H1 (cell line): Measurements from ENCODE around the gene BMF.
"Not testable (repeated sequence)": the region's sequence is repeated elsewhere in the genome, so short reads cannot be mapped to it uniquely, and the experiment has no call there.

ENCODE experiments used
- CEBPB ChIP-seq: IDR thresholded peaks from 2 replicates; pipeline ENCODE4 v1.6.1; 2012; ENCODE audit warnings: low read depth, low read length
- CTCF ChIP-seq, 3 experiments: IDR thresholded peaks; 1 replicate in 2 of 3; 2 replicates in 1 of 3; pipeline versions ENCODE4 v1.5.1 to v1.6.1; 2011; ENCODE audit warnings: low read length in 3 of 3, mild to moderate bottlenecking in 3 of 3, inconsistent platforms in 2 of 3, low read depth in 1 of 3, moderate library complexity in 1 of 3; ENCODE audit not compliant: insufficient read depth in 1 of 3; ENCODE audit errors: control extremely low read depth in 1 of 3
- EZH2 ChIP-seq: fragments of 200-600 bp; sonication (generic); IDR thresholded peaks from 2 replicates; pipeline ENCODE4 v1.7.1; 2012; ENCODE audit warnings: low read depth, mild to moderate bottlenecking, moderate library complexity, low read length, inconsistent platforms; ENCODE audit not compliant: severe bottlenecking
- GABPA ChIP-seq: IDR thresholded peaks from 2 replicates; pipeline ENCODE4 v1.6.1; 2011; ENCODE audit warnings: mild to moderate bottlenecking, low read length, moderate library complexity, borderline replicate concordance; ENCODE audit not compliant: insufficient read depth
- PHF8 ChIP-seq: fragments of 200-600 bp; sonication (generic); conservative IDR thresholded peaks from 2 replicates; pipeline ENCODE4 v1.7.1; 2012; ENCODE audit warnings: low read depth, mild to moderate bottlenecking, inconsistent platforms, low read length, moderate library complexity
- POLR2A ChIP-seq, 2 experiments: IDR thresholded peaks; 1 replicate in 1 of 2; 2 replicates in 1 of 2; pipeline ENCODE4 v1.6.1; 2011; ENCODE audit warnings: low read depth in 2 of 2, low read length in 2 of 2, mild to moderate bottlenecking in 2 of 2; ENCODE audit errors: control extremely low read depth in 1 of 2
- RAD21 ChIP-seq, 2 experiments: IDR thresholded peaks in 1 of 2; conservative IDR thresholded peaks in 1 of 2; 2 replicates each; pipeline ENCODE4 v1.6.1; 2011; ENCODE audit warnings: low read depth in 2 of 2, low read length in 2 of 2, improper control_type of control experiment in 1 of 2, inconsistent platforms in 1 of 2, mild to moderate bottlenecking in 1 of 2, moderate library complexity in 1 of 2
- RFX5 ChIP-seq: IDR thresholded peaks from 2 replicates; pipeline ENCODE4 v1.6.1; 2011; ENCODE audit warnings: low read depth, low read length, improper control_type of control experiment, borderline replicate concordance
- RXRA ChIP-seq: IDR thresholded peaks from 2 replicates; pipeline ENCODE4 v1.6.1; 2011; ENCODE audit warnings: low read depth, mild to moderate bottlenecking, low read length, moderate library complexity; ENCODE audit not compliant: insufficient read depth
- SP1 ChIP-seq: IDR thresholded peaks from 2 replicates; pipeline ENCODE4 v1.6.1; 2011; ENCODE audit warnings: low read depth, low read length
- TAF1 ChIP-seq: IDR thresholded peaks from 2 replicates; pipeline ENCODE4 v1.6.1; 2011; ENCODE audit warnings: mild to moderate bottlenecking, low read depth, low read length
- TCF12 ChIP-seq: IDR thresholded peaks from 2 replicates; pipeline ENCODE4 v1.6.1; 2011; ENCODE audit warnings: low read depth, mild to moderate bottlenecking, low read length
- USF2 ChIP-seq: IDR thresholded peaks from 2 replicates; pipeline ENCODE4 v1.6.1; 2011; ENCODE audit warnings: low read length, improper control_type of control experiment
- YY1 ChIP-seq: IDR thresholded peaks from 2 replicates; pipeline ENCODE4 v1.6.1; 2011; ENCODE audit warnings: low read depth, mild to moderate bottlenecking, low read length

GRCh38 chr15:40135846-40136450 is 27.3 kb upstream of the BMF start:
- not testable (repeated sequence) for TF ChIP-seq CEBPB; EZH2; CTCF (IDR thresholded peaks at IDR 0.05; ENCODE audit: control extremely low read depth in 1 of 3, insufficient read depth in 1 of 3, low read depth in 1 of 3, low read length in 3 of 3); PHF8; GABPA; POLR2A (IDR thresholded peaks at IDR 0.05; ENCODE audit: control extremely low read depth in 1 of 2, low read depth in 2 of 2, low read length in 2 of 2); SP1; TCF12; RXRA; YY1; TAF1; RAD21 (IDR thresholded peaks at IDR 0.05 in 1 of 2, conservative IDR thresholded peaks at IDR 0.05 in 1 of 2; ENCODE audit: low read depth in 2 of 2, low read length in 2 of 2); RFX5; USF2
